NCI-H2107 (cell line): ENCODE measurements around the gene SLC7A6OS.
"Not testable (repeated sequence)": the region's sequence is repeated elsewhere in the genome, so short reads cannot be mapped to it uniquely, and the experiment has no call there.

Experiments used
- DNase-seq: peaks from one replicate; lab custom pipeline; 2025; lab: John Stamatoyannopoulos, UW

Gene SLC7A6OS

DNA sequence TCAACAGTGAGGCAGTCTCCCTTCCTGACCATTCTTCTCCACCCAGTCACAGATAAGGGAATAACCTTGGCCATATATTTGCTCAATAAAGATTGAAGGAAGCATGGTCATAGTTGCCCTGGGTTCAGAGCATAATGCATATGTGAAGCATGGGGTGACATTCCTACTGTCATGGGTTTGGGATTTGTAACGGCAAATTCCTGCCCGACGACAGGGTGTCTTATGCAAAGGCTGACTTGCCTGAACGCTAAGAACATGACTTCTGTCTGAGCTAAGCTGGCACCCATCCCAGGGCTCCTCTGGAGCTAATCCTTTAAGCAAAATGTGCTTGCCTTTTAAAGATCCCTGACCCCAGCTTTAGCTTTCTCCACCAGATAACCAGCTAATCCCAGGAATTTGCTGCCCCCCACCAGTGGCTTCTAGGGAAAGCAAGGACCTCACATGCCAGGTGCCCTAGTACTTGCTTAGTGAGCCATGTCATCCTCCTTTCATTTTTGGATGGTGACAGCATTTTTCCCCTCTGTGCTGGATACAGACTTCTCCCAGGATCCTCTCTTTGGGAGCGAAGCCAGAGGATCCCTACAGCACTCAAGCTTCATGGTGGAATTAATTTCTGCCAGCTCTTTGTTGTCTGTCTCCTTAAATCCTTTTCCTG, 11.7 kb downstream of the SLC7A6OS start:
- no peak for DNase-seq

DNA sequence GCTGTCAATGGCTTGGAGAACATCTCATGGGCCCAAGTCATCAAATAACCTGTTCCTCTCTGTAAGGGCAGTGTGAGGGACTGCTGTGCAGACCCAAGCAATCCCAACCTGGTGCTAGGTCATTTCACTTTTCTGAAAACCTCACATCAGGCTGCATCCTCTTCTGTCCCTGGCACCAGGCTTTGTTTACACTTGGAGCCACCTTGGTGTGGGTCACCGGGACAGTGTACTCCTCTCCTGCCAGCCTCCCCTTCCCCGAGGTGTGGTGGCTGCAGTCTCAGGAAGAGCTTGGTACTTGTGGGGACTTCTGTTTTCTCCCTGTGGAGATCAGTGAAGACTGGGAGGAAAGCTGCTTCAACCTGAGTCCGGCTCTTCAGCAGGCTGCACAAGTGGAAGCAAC, 12.4 kb downstream of the SLC7A6OS start:
- no peak for DNase-seq

DNA sequence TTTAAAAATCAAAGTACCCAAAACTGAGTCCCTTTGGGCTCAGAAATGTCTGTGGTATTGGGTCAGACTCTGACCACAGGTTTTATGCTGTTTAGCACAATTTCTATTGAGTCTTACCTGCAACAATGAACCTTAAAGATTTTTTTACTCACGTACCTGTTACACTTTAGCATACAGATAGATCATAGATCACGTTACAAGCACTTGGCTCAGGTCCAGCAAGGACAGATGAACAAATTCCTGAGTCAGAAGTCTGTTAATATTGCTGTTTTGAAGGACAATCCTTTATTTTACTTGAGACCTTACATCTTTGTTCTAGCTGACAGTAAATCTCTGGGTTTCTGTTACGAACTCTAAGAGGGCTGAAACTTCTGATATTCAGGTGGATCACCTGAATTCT, 12.8 kb downstream of the SLC7A6OS start:
- no peak for DNase-seq

DNA sequence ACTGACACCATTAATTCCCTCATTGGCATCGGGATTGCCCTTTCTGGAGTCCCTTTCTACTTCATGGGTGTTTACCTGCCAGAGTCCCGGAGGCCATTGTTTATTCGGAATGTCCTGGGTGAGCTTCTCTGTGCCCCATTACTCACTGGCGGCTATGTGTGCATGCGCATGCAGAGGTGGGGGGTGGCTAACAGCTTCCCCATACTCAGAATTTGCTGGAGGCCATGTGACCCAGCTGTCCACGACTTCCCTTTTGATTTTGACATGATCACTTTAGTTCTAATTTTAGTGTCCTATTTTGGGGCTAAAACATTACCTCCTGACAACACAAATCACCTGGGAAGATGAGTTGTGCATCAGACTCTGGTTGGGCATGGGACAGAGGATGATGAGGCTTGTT, 14.1 kb downstream of the SLC7A6OS start:
- DNase-seq: no peak

DNA sequence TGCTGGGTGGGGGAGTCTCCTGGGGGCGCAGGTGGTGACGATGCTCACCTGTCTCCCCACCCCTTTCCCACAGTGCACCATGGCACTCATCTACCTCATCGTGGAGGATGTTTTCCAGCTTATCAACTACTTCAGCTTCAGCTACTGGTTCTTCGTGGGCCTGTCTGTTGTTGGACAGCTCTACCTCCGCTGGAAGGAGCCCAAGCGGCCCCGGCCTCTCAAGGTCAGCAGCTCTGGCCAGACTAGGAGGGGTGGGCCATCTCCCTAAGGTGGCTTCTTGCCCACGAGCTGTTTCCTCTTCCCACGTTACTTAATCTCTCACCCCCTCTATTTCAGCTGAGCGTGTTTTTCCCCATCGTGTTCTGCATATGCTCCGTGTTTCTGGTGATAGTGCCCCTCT, 14.5 kb downstream of the SLC7A6OS start:
- DNase-seq: no peak

DNA sequence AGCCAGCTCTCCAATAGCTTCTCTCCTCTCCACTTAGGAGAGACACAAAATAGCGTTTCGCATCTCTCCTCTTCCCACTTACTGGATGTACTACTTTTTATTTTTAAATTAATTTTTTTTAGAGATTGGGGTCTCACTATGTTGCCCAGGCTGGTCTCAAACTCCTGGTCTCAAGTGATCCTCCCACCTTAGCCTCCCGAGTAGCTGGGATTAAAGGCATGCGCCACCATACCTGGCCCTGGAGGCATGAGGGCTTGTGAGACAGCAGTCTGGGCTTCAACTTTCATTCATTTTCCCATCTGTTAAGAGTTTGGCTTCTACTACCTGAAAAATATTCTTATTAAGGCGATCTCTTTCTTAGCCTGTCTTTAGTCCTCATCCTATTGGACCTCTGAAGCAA, 18.3 kb downstream of the SLC7A6OS start:
- no peak for DNase-seq

DNA sequence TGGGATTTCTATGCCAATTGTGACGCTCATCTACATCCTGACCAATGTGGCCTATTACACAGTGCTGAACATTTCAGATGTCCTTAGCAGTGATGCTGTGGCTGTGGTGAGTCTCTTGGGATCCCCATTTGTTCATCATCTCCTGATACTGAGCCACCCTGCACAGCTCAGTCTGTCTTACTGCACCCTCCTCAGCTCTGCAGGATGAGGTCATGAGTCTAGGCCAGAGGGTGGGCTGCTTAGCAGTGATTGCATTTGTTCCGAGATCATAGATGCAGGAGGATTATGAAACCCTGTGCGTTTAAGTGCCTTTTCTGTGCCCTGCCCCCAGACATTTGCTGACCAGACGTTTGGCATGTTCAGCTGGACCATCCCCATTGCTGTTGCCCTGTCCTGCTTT, 19.5 kb downstream of the SLC7A6OS start:
- no peak for DNase-seq

DNA sequence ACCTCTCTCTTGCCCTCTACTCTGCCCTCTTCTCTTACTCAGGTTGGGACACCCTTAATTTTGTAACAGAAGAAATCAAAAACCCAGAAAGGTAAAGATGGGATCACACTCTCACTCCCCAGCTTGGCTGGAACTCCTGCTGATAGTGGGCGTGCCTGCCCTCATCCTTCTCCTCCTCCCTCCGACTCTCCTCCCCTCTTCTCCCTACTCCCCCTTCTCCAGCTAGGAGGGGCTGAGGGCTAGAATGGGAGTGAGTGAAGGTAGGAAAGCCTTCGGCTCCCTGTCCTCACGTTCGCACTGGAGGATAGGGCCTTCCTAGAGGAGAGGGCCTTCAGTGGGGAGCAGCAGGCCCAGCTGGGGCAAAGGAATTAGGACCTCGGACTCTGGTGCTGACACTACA, 20.3 kb downstream of the SLC7A6OS start:
- no peak for DNase-seq

DNA sequence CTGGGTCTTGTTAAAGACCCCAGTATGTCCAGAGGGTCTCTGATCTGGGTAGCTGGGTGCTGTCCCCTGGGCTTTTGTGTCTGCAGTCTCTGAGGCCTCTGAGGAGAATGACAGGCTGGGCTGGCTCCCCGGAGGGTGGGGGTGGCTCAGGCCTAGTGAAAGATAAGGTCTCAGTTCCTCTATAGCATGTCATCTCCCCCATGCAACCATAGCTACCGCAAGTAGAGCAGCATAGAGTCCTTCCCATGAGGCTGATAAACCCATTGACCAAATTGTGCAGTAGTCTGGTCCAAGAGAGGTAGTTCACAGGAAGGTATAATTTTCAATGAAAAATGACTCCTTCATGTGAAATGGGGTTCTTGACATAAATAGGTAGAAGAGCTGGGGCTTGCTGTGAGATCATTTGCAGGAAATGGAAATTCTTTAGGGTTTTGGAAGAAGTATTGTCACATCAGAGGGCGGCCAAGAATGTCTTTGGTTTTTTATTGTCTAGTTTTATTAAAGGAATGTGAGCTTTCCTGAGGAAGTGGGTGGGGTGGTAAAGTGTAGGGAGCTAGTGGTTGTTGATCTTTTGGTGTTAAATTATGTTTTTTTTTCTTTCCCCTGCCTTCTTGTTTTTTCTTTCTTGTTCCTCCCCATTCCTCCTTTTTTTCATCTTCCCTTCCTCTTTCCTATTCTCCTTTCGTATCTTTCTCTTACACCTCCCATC, 21.0 kb downstream of the SLC7A6OS start:
- no peak for DNase-seq

DNA sequence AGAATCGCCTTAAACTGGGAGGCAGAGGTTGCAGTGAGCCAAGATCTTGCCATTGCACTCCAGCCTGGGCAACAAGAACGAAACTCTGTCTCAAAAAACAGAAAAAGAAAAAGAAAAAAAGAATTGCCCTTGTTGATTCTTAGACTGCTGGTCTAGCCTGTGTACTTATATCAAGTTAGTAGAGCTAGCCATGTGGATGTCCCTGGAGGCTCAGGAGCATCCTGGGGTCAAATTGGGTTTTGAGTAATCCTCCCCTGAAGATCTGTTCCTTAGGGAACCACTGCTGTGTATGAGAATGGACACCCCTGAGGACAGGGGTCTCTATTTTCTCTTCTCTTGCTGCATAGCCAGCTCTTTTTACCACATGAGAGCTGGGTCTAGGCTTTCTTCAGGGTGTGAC, 21.5 kb downstream of the SLC7A6OS start:
- no peak for DNase-seq

DNA sequence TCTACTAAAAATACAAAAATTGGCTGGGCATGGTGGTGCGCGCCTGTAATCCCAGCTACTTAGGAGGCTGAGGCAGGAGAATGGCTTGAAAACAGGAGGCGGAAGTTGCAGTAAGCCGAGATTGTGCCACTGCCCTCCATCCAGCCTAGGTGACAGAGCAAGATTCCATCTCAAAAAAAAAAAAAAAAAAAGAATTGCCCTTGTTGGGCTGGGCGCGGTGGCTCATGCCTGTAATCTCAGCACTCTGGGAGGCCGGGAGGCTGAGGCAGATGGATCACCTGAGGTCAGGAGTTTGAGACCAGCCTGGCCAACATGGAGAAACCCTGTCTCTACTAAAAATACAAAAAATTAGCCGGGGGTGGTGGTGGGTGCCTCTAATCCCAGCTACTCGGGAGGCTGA, 21.9 kb downstream of the SLC7A6OS start:
- not testable (repeated sequence) for DNase-seq

DNA sequence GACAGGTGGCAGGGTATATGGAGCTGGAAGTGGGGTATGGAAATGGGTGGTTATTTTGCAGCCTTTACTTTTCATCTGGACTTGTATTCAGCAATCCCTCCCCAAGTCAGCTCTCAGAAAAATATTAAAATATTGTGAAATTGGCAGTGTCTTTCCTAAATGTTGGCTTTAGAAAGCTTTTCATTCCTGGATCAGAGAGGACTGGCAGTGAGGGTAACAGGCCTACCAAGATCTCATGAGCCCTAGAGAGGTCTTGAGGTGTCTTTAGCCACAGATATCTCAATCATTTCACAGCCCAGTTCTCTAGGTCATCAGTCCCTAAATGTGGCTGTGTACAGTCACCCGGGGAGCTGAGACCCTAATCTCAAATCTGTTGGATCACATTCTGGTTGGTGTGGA, 22.5 kb downstream of the SLC7A6OS start:
- DNase-seq: no peak

DNA sequence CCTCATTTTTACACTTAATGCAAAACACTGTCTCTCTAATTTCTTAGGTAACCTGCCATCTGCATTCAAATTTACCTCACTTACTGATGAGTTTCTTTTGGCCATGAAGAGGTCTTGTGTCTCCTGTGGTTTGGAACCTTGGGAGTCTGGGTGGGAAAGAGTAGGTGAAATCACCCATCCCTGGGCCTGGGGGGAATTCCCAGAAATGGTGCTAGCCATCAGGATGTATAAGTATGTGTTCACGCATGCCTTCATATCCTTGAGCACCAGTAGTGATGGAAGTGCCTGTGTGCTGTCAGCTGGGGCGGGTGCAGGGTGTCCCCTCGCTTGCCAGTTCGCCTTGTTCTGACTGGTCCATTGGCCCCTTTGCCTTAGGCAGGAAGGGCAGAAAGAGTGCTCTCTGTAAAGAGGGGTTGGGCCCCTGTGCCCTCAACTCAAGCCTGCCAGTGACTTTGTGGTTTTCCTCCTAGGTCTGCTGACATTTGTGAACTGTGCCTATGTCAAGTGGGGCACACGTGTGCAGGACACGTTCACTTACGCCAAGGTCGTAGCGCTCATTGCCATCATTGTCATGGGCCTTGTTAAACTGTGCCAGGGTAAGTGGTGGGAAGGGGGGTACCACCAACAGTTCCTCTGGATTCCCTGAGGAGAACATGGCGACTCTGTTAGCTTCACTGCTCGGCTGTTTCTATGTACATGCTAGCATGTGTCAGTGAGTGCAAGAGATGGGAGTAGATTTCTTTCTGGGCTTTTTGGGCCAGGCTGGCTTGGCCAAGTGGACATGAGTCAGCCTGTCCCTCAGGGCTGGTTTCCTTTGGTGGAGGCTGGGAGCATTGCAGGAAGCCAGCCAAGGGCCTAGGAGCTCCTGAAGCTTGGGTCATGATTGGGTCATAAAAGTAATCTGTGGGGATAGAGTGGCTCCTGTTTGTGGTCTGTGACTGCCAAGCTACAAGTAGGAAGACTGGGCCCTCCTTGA, 23.2 kb downstream of the SLC7A6OS start:
- DNase-seq: no peak

DNA sequence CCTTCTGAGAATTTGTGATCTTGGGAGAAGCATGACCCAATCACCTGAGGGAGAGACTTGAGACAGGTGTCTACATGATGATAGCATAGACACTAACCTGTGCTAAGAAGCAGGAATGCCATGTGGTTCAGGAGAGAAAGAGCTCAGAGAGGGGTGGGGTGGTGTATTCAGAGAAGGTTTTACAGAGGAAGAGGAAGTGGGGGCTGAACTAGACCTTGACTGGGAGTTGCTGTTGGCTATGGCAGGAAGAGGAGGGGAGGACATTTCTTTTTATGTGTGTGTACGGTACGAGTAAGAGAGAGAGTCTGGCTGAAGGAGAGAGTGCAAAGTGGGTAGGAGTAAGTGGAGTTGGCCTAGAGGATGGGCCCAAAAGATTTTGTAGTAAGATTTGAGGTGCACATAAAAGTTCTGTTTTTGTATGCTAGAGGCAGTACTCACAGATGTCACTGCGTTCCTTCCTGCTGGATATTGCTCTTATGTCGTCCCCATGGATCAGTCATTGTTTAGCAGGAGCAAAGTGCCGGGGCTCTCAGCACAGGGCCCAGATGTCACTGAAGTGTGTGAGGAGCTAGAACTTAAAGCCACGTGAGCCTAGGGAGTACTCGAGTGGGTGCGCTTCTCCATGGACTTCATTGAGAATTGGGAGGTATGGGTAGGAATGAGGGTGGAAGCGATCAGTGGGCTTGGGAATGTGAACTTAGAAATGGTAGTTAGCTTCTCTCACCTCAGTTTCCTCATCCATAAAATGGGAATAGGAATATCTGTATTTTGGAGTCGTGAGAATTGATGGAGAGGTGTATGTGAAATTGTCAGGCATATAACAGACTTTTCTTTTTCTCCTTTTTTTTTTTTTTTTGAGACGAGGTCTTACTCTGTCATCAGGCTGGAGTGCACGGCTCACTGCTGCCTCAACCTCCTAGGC, 24.3 kb downstream of the SLC7A6OS start:
- DNase-seq: no peak

DNA sequence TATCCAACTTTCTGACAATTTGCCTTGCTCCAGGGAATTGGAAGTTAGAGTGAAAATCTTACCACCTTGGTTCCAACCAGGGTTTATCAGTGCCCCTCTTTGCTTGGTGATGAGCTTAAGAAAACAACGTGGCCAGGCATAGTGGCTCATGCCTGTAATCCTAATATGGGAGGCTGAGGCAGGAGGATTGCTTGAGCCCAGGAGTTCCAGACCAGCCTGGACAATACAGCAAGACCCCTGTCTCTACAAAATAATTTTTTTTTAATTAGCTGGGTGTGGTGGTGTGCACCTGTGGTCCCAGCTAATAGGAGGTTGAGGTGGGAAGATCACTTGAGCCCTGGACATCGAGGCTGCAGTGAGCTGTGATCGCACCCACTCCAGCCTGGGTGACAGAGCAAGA, 25.1 kb downstream of the SLC7A6OS start:
- DNase-seq: no peak

DNA sequence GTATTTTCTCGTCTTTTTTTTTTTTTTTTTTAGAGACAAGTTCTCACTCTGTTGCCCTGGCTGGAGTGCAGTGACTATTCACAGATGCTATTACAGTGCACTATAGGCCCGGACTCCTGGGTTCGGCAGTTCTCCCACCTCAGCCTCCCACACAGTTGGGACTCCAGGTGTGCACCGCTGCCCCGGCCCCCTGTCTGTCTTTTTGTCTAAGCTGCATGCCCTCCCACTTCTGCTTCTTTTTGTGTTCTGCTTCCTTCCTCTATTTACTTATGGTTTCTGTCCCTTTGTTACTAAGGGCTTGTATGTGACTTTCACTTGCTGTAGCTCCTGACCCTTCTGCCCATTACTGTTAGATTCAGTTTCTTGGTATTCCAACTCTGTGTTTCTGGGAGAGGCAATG, 25.9 kb downstream of the SLC7A6OS start:
- no peak for DNase-seq

DNA sequence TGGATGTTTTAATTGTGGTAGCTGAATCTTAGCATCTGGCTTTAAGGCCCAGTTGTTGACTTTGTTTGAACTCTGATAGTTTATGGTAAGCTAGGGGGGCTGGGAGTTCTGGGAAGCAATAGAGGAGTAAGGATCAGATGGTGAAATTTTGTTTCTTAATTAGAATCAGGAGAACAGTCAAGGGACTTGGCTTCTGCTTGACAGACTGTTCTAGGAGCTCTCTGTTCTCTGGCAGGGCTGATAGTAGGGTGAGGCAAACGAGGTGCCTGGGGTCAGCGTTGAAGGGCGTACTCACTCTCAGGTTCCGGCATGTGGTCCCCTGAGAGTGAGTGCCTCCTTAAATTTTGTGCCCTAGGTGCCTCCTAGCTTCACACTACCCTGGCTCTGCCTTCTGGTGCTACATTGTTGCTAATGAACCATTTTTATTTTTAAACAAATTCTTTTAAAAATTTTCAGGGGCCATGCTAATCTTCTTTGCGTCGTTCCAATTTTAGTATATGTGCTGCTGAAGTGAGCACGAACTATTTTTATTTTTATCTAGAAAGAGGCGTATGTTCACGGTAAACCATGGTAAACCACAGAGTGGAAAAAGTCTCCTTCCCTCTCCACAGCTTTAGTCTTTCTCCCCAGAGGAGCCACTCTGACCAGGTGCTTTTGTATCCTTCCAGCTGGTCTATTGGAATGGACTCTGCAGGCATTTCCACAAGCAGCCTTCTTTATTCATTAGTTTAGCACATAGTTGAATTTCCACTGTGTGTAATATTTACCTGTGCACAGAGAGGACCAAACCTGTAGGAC, 26.7 kb downstream of the SLC7A6OS start:
- no peak for DNase-seq

DNA sequence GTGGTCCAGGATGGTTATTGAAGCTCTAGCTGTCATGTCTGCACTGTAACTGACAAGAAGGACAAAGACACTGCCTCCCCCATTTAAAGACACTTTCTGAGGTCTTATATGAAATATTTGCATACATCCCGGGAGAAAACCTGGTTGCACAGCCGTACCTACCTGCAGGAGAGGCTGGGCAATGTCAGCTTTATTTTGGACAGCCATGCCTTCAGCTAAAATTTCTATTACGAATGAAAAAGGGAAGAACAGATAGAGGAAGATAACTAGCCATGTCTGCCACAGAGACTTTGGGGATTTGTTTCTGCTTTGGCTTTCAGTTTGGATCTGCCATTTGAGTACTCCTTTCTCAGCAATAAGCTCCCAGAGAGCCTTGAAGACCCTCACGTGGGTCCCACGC, 27.4 kb downstream of the SLC7A6OS start:
- DNase-seq: no peak

DNA sequence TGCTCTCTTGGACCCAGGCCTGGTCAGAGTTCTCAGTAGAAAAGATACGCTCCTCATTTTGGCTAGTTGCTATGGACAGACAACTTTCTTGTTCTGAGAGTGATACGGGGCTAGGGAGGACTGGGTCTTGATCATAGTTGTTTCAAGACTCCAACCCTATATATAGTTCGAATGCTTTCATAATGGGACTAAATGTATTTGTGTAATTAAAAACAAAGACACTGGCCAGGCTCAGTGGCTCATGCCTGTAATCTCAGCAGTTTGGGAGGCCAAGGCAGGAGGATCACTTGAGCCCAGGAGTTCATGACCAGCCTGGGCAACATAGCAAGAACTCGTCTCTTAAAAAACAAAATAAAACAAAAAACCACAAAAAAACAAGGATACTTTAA, 28.7 kb downstream of the SLC7A6OS start:
- no peak for DNase-seq

DNA sequence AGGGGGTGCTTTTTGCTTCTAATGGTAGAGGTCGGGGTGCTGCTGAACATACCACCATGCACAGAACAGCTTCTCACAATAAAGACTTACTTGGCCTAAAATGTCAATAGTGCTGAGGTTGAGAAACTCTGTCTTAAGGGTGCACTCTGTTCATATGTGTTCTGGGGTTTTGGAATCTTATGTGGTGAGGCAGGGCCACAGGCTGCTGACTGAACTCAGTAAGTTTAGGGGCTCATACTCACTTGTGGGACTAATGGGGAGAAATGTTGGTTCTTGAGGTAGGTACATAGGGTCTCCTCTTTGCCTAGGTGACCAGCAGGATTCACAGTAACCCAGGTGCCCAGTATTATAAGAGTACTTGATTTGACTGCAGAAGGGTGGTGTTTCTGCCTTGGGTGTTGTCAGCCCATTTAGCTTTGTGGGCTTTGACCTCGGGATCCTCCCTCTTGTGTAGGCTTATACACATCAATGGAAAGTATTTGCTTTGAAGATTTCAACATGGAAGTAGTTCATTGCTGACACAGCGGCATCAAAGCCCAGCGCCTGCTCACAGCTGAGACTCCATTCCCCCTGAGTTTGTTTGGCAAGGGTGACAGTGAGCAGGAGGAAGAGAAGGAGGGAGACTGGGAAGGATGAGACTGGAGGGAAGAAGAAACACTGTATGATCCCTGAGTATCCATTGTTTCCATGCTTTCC, 29.2 kb downstream of the SLC7A6OS start:
- no peak for DNase-seq
